G401 (cell line): ENCODE data around the gene IFITM1. TPM values are rescaled to one million over a fixed set of nuclear protein-coding genes. Genes with fewer than 3 reads are reported as not detected.
A peak's percentile ranks its signal among the peaks of the same experiment; 100 is the strongest.
"Not testable (repeated sequence)": the region's sequence is repeated elsewhere in the genome, so short reads cannot be mapped to it uniquely, and the experiment has no call there.

Experiments
- DNase-seq: peaks from one replicate; pipeline ENCODE4 v3.0.0-alpha.2; 2015; ENCODE audit warnings: low spot score
- in situ Hi-C: cut with HindIII; loops from 2 replicates; pipeline ENCODE4 v1.10.0; 2016; ENCODE audit warnings: low sequenced_read_pairs, mixed read lengths
- total RNA-seq: library from RNA; depleted of rRNA; stranded (reverse); fragments of >200 nt; shearing (Covaris generic); gene quantifications from 2 replicates; pipeline ENCODE4 v1.2.3, GENCODE V29; 2014; rRNA removed

IFITM1 gene
- 76.4 and 108 TPM in 2 replicates for total RNA-seq

DNA sequence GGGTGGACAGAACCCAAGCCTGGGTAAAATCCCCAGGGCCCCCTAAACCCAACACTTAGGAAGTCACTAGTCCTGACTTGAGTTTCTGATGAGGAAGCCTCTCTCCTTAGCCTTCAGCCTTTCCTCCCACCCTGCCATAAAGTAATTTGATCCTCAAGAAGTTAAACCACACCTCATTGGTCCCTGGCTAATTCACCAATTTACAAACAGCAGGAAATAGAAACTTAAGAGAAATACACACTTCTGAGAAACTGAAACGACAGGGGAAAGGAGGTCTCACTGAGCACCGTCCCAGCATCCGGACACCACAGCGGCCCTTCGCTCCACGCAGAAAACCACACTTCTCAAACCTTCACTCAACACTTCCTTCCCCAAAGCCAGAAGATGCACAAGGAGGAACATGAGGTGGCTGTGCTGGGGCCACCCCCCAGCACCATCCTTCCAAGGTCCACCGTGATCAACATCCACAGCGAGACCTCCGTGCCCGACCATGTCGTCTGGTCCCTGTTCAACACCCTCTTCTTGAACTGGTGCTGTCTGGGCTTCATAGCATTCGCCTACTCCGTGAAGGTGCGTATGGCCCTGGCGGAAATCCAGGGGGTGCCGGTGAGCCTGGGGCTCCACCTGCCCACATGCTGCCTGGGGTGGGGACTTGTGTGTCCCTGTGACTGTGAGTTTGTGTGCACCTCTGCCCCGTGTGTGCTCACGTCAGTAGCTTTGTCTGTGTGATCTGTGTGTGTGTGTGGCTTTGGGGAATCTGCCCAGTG is at the start of gene IFITM1:
Gene IFITM1, plus strand, starts transcription at position 254 of the 767 bp plus-strand sequence. Its CDS starts 131 bp downstream, at position 385.
- DNase-seq = peak; percentile 56
- in situ Hi-C loops = no loop called here

DNA sequence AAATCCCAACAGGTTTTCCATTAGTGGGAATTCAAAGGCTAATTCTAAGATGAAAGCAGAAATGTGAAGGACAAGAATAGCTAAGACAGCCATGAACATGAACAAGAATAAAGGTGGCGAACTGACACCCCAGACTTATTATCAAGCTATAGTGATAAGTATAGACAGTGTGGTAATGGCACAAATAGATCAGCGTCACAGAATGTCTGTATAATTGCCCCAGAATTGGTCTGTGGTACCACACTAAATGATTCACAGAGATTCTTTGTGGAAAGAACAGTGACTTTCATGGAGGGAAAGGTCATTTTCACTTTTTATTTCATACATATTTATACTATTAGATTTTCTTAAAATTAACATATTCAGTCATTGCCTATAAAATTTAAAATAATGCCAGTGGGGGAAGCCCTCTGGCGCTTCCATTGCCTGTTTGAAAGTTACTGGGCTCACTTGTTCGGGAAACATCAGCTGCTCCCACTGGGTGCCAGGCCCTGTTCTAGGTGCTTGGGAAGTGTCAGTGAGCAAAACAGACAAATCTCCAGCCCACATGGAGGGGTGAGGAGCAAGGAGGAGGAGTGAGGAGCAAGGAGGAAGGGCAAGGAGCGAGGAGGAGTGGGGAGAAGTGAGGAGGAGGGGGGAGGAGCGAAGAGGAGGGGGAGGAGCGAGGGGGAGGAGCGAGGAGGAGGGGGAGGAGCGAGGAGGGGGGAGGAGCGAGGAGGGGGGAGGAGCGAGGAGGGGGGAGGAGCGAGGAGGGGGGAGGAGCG is 47.0 kb upstream of the IFITM1 start:
- in situ Hi-C loops = no loop called here
- DNase-seq = no peak

DNA sequence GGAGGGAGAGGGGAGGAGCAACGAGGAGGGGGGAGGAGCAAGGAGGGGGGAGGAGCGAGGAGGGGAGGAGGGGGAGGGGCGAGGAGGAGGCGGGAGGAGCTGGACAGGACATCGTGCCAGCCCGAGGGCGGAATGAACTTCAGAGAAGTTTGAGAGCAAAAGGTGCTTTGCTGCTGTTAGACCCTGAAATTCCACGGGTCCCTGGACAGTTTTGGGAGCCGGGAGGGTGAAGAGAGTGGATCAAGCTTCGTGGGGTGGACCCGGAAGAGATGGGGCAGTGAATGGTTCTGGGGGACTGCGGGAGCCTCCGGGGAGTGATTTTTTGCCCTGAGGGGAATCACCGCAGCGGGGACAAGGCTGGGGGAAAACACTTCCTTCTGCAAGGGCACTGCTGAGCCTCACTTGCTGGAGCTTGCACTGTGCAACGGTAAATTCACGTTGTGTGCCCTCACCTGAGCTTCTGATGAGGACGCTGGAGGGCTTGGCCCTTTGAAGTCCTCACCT is 46.3 kb upstream of the IFITM1 start:
- no peak for DNase-seq
- in situ Hi-C loops = no loop called here

DNA sequence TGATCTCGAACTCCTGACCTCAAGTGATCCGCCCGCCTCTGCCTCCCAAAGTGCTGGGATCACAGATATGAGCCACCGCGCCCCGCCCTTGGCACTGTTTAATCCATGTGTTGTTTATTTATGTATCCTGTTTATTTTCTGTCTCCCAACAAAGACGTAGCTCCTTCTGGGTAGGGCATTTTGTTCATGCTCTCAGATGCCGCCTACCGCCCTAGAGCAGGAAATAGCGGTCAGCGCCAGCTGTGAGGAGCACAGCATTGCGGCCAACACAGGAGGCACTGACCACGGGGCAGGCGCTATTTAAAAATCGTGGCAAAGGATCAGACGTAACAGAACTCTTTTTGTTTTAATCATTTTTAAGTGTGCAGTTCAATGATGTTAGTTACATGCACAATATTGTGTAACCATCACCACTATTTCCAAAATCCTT is 45.1 kb upstream of the IFITM1 start:
- in situ Hi-C loops, DNase-seq: not testable (repeated sequence)

DNA sequence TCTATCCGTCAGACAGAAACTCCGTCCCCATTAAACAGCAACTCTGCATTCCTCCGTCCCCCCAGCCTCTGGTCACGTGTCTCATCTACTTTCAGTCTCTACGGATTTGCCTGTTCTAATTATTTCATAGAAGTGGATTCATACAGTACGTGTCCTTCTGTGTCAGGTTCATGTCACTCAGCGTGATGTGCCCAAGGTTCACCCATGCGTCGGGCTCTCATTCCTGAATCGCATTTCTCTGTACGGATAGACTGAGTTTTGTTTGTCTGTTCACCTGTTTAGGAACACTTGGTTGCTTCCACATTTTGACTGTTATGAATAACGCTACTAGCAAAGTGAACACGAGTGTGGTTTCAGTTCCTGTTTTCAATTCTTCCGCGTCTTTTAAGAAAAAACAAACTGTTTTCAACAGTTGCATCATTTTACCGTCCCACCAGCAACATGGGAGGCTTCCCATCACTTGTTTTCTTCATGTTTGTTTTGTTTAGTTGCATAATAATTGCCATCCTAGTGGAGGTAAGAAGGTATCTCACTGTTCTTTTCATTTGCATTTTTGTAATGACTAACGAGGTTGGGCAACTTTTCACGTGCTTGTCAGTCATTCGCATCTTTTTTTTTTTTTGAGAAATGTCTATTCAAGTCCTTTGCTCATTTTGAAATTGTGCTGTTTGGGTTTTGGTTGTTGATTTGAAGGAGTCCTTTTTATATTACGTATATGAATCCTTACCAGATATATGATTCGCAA is 44.5 kb upstream of the IFITM1 start:
- in situ Hi-C loops = no loop called here
- DNase-seq = no peak

DNA sequence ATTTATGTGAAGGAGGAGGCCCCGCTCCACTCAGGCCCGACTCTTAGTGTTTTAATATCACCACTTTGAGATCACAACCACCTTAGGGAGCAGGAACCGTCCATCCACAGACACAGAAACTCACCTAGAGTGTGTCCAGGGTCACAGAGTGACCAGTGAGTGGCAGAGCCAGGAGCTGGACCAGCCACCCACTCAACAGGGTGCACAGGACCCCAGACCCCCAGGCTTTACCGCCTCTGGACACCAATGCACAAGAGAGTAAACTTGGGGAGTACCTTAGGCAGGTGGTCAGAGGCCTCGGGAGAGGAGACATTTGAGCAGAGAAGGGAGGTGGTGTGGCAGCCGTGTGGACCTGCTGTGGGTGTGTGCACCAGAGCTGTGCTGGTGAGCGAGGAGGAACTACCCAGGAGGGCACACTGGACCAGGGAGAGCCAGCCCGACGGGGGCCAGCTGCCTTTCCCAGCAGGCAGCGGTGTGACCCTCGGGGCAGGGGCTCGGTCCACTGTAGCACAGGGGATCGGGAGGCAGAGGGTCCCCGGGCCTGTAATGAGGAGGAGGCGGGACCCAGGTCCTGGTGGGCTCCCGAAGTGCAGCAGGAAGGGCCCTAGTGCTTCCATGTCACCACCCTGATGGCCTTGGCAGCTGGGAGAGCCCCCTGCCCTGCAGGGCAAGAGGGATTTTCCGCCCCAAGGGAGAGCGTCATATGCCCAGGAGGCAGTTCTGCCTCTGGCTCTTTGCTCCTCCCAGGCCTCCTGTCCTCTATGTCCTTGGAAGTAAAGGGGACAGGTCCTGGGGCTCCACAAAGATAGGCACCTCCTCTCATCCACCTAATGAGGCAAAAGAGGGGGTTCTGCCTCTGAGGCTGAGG is 43.2 kb upstream of the IFITM1 start:
- in situ Hi-C loops = no loop called here

DNA sequence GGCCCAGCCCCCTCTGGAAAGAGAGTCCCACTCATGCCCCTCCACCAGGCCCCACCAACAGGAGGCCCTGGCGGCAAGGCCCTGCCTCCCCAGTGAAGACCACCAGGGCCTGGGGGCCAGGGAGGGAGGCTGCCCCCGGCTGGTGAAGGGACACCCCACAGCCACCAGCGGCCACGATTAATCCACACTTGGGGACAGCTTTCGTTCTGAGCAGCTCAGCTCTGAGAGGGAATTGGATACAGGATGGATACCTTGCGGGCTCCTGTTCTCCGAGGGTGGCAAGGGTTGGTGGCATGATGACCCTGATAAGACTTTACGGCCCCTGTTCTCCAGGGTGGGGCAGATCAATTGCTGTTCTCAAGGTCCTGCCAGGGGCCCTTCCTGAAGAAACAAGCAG is 42.5 kb upstream of the IFITM1 start:
- in situ Hi-C loops = no loop called here
- no peak for DNase-seq

More for the DNA sequence above, 43.2 kb upstream of the IFITM1 start:
- DNase-seq = no peak

DNA sequence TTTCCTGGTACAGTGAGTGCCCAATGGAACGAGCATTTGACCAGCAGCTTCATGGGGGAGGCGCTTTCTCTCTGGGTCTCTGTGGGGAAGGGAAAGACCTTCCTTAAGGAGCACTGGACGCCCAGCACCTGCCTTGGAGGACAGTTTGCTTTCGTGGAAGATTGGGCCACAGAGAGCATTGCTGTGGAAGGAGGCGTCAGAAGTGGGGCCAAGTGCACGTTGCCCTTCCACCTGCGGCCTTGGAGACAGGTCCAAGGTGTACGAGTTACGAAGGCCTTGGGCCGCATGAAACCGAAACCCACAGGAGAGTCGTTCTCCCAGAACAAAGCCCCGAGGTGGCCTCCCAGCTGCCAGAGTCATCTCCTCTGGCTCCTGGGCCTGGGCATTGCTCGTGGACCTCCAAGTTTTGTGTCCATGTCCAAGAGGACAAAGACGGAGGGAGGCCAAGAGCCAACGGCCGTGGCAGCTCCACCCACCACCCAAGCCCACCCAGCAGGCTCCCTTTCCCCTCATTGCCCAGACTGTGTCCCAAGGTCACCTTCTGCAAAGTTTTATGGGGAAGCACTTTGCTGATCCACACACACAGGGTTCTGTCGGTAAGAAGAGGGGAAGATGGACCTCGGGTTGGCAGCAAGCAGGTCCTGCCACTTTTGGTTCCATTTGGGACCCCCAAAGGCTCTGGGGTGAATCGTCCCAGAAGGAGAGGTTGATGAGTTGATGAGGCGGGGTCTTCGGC is 41.5 kb upstream of the IFITM1 start:
- in situ Hi-C loops = no loop called here
- DNase-seq = no peak

DNA sequence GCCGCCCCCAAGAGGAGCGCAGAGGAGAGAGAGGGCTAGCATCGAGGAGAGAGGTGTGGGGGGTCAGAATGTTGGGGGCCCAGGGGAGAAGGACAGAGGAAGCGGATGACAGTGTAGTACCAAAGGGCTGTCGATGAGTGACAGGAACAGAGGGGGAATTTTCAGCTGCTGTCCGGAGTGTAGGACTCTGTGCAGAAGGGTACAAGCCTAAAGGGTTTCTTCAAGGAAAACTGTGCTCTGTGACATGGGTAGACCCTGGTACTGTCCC is 41.0 kb upstream of the IFITM1 start:
- DNase-seq = no peak
- in situ Hi-C loops = no loop called here

DNA sequence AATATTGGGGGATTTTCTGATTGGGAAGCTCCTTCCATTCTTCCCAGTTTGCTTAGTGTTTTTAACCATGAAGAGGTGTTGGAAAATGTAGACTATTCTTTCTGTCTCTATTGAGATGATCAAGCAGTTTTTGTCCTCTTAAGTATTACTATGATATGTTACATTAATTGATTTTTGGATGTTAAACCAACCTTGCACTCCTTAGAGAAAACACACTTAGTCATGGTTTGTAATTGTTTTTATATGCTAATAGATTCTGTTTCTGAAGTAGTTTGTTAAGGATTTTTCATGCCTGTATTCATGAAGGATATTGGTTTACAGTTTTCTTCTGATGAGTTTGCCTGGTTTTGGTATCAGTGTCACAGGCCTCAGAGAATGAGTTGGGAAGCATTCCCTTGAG is 37.6 kb upstream of the IFITM1 start:
- no peak for DNase-seq
- in situ Hi-C loops = no loop called here

DNA sequence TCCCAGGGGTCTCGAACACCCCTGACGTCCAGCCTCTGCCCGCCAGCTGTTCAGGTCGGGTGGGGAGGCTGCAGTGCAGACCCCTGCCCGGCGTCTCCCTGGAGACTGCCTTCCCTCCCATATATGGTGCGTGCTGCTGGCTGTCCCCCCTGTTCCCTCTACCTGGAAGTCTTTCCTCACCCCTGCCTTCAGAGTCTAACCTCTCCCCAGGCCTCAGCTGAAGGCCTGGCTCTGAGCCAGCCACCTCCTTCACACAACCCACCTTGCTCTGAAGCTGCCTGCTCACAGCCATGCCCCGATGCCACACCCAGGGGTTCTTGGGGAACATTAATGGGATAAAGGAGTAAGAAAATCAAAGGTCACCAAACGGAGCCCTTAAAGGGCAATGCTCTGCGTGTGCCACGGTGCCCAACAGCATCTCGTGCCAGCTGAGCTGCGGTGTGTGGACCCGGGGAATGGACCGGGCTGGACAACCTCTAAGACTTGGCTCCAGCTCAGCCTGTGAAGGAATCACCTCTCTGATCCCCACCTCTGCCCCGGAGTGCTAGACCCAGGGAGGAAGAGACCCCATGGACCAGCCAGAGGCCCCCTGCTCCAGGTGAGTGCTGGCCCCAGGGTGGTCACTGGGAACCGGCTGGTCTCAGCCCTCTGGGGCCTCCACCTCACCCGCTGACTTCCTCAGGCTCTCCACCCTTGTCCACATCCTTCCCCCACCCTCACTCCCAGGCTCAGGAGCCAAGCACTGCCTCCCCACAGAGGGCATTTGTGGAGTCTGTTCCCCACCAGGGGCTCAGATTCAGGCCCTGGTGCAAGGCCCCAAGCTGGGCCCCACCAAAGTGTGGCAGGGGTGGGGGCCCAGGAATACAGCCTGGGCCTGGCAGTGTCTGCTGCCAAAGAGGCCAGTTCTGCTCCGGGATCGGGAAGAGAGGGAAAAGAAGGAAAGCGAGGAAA is 35.6 kb upstream of the IFITM1 start, which contains the start of gene NLRP6:
Gene NLRP6, plus strand, starts transcription at position 407 of the 951 bp plus-strand sequence. Its CDS starts 163 bp downstream, at position 570.
- in situ Hi-C loops = no loop called here
- DNase-seq = no peak

DNA sequence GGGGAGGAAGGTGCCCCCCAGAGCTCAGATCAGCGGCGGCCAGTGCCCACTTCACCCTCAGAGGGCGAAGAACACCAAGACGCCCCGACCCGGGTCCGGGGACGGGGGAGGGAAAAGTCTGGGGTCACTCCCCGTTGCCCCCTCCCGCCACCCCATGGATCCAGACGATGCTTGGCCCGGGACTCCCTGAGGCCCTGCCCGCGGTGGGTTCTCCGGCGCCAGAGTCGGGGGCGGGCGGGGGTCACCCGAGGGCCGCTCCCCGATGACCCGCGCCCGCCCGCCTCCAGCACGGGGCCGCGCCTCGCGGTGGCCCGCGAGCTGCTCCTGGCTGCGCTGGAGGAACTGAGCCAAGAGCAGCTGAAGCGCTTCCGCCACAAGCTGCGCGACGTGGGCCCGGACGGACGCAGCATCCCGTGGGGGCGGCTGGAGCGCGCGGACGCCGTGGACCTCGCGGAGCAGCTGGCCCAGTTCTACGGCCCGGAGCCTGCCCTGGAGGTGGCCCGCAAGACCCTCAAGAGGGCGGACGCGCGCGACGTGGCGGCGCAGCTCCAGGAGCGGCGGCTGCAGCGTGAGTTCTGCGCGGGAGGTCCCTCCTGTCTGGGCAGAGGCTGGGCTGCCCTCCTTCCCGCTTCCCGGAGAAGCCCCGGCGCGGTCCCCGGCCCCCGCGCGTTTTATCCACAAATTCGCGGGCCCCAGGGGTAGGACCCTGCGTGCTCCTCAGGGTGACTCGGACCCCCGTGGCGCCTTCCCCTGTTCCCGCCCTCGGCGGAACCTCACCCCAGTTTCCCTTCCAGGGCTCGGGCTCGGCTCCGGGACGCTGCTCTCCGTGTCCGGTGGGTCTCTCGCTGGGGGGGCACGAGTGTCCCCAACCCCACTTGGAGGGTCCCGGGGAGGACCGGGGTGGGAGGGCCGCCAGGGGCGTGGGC is 34.5 kb upstream of the IFITM1 start:
- no peak for DNase-seq

DNA sequence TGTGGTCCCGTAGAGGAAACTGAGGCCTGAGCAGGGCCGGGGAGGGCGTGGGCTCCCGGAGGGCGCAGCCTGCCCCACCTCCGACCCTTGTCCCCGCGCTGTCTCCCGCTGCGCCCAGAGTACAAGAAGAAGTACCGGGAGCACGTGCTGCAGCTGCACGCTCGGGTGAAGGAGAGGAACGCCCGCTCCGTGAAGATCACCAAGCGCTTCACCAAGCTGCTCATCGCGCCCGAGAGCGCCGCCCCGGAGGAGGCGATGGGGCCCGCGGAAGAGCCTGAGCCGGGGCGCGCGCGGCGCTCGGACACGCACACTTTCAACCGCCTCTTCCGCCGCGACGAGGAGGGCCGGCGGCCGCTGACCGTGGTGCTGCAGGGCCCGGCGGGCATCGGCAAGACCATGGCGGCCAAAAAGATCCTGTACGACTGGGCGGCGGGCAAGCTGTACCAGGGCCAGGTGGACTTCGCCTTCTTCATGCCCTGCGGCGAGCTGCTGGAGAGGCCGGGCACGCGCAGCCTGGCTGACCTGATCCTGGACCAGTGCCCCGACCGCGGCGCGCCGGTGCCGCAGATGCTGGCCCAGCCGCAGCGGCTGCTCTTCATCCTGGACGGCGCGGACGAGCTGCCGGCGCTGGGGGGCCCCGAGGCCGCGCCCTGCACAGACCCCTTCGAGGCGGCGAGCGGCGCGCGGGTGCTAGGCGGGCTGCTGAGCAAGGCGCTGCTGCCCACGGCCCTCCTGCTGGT is 33.7 kb upstream of the IFITM1 start:
- in situ Hi-C loops = no loop called here
- DNase-seq = no peak

More for the DNA sequence above, 34.5 kb upstream of the IFITM1 start:
- in situ Hi-C loops = no loop called here

DNA sequence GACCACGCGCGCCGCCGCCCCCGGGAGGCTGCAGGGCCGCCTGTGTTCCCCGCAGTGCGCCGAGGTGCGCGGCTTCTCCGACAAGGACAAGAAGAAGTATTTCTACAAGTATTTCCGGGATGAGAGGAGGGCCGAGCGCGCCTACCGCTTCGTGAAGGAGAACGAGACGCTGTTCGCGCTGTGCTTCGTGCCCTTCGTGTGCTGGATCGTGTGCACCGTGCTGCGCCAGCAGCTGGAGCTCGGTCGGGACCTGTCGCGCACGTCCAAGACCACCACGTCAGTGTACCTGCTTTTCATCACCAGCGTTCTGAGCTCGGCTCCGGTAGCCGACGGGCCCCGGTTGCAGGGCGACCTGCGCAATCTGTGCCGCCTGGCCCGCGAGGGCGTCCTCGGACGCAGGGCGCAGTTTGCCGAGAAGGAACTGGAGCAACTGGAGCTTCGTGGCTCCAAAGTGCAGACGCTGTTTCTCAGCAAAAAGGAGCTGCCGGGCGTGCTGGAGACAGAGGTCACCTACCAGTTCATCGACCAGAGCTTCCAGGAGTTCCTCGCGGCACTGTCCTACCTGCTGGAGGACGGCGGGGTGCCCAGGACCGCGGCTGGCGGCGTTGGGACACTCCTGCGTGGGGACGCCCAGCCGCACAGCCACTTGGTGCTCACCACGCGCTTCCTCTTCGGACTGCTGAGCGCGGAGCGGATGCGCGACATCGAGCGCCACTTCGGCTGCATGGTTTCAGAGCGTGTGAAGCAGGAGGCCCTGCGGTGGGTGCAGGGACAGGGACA is 32.9 kb upstream of the IFITM1 start:
- DNase-seq = no peak
- in situ Hi-C loops = no loop called here
